Ecto neural progenitor cell (in vitro differentiated cells): Measurements from ENCODE around the gene OVCA2.
A peak's percentile ranks its signal among the peaks of the same experiment; 100 is the strongest.

Experiments used
- DNase-seq: peaks from one replicate; pipeline ENCODE4 v3.0.0-alpha.2; 2018; ENCODE audit warnings: low spot score

OVCA2 gene

DNA sequence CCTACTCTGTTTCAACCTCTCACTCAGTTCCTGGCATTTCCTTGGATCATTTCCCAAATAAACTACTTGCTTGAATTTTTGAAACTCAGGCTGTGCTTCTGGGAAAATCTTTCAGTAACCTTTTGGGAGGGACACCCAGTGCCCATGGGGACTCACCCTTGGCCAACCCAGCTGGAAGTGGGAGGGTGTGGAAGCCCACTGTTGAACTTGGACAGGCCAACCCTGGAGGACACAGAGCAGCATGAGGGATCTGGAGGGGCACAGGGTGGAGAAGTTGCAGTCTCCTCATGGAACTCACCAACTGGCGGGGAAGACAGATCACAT is 27.9 kb upstream of the OVCA2 start:
- DNase-seq = no peak

GRCh38 chr17:2015314-2015713 is 26.5 kb upstream of the OVCA2 start:
- no peak for DNase-seq

- no peak for DNase-seq
Measured at GRCh38 chr17:2016494-2016893, 25.3 kb upstream of the OVCA2 start.

DNA sequence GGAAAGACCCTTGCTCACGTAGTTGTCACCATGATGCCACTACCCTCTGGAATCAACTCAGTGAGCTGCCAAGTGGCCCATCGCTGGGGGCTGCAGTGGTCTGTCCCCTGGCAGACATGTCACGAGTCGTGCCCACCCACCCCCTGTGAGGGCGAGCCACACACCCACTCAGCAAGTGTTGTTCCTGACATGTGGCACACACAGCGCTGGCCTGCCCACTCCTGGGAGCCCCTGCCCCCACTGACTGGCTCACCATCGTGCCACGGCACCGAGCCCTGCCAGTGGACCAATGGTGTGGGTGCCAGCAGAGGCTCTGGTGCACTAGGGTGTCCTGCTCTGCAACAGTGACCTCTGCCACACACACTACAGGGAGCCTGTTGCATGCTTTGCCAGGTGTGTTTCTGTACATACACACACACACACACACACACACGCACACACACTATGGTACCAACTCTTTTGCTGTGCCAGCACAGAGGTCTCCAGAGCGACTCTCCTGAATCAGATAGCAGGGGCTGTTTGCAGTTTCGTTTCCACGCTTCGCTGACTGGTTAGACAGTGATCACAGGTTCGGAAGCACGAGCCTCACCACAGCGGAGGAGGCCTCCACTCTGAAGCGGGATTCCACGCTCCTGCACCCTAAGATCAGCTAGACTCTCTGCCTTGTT is 24.4 kb upstream of the OVCA2 start:
- no peak for DNase-seq

GRCh38 chr17:2018716-2019510 is 22.9 kb upstream of the OVCA2 start:
- no peak for DNase-seq

GRCh38 chr17:2019723-2020122 is 22.1 kb upstream of the OVCA2 start:
- no peak for DNase-seq

DNA sequence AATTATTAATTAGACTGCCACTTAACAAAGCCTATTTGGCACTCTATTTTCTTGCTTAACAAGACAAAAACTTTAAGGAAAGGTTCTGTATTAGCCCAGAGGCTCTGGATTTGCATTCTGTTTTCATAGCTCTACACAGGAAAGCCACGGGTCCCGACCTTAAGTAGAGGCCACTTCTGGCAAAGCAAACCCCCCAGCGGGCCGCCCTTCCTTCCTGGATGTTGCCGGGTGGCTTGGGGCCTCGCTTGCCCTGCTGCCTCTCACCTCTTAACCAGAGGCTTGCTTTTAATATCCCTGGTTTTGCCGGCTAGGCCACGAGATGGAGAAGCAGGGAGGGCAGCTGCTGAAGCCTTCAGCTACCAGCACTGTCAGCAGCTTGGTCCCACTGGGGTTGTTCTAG is 21.1 kb upstream of the OVCA2 start:
- no peak for DNase-seq

DNA sequence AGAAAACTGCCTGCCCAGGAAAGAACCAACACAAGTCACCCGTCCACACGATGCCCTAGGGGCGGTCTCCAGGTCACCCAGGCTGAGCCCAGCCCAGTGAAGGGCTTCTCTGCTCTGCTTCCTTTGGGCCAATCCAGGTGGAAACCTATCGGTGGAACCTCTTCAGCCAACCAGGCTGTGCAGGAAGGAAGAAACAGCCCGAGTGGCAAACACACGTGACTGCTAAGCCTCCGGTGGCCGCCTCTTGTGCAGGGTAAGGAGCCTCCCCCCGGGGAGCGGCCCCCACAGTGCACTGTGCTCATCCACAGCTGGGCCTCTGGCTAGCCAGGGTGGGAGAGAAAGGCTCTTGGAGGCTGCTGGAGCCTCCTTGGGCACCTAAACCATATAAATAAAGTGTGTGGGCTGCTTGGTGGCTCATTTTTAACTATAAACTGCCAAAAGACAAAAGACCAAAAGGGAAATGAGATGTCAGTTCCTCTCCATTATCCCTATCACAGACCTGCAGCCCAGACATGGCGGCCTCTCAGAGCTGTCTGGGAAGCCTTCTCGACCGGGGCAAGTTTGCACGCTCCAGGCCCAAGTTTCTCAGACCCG is 19.1 kb upstream of the OVCA2 start:
- DNase-seq = no peak

- no peak for DNase-seq
Measured at GRCh38 chr17:2023256-2023655, 18.6 kb upstream of the OVCA2 start.

DNA sequence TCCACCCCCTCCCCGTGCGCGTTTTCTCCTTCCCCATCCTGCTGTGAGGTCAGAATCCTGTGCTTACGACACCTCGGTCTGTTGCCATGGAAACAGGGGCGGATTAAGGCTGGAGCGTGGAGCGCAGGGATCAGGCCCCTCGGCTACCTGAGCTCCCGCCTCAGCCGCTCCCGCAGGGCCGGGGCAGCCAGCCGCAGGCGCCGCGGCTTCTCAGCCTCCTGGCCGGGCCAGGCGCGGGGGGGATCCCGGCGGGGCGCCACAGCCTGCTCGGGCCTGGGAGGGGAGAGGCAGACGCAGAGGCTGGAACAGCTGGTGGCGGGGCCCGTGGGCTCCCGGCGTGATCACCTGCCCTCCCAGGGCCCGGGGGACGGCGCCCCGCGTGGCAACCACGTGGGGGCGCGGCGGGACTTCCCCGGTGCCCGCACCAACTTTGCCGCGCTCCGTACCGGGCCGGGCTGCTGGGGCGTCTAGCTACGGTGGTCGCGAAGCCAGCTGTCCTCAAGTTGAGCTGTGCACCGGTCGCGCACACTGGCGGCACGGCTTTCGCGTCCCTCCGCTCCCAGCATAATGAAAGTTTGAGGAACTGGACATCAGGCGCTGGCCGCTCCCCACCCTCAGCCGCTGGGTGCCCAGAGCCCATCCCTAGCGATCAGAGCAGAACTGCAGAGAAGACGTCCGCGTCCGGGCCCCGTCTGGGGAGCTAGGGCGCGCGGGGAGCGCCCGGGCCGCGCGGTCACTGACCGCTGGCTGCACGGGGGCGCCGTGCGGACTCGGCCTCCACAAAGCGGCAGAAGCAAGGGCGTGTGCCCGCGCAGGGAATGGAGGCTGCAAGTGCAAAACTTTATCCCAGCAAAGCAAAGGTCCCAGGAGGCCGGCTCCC is 17.9 kb upstream of the OVCA2 start:
- DNase-seq = peak; percentile 97

GRCh38 chr17:2024572-2025219 is 17.1 kb upstream of the OVCA2 start:
- no peak for DNase-seq

DNA sequence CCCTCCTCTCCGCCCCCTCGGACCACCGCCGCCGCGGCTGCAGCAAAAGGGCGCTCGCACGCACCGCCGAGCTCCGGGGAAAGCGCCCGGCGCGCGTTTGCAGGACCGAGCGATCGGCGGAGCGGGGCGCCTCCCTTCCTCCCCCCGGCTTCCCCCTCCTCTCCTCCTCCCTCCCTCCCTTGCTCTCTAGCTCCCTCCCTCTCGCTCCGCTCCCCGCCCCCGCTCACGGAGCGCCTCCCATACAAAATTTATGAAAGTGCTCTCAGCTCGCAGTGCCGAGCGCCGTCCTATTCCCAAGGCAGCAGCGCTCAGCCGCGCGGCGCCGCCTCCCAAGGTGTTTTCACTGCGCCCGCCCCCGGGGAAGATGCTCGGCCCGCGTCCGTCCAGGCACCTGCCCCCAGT is 16.6 kb upstream of the OVCA2 start, which contains the start of gene RTN4RL1:
Gene RTN4RL1, minus strand, starts transcription at position 115 of the 402 bp plus-strand sequence. CDS start 469 bp downstream, outside the sequence.
- DNase-seq = peak; percentile 84

- DNase-seq = peak; percentile 83
Measured at GRCh38 chr17:2025622-2026309, 16.1 kb upstream of the OVCA2 start.

DNA sequence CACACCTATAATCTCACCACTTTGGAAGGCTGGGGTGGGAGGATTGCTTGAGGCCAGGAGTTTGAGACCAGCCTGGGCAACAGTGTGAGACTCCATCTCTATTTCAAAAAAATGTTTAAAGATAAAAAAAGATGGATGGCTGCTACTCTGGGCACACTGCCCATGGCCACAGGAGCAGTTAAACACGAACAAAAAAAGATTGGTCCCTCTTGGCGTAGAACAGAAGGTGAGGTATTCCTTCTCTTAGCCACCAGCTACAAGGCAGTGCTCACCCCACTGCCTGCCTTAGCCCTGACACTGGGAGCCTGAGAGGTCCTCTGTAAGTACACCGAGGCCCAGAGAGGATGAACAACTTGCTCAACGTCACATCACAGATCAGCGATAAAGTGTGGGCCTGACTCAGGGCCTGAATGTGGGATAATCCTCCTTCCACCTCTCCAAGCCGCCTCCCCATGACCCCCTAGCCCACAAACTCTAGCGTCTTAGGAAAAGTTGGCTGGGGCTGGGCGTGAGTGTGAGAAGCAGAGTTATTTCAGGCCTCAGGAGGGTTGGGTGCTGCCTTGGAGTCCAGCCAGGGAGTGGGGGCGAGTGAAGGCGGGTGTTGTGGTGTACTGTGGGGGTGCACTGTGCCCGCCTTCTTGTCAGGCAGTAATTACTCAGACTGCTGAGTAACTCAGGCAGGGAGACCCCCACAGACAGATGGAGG is 14.1 kb upstream of the OVCA2 start:
- DNase-seq = no peak

GRCh38 chr17:2028234-2028614 is 13.6 kb upstream of the OVCA2 start:
- DNase-seq = no peak

DNA sequence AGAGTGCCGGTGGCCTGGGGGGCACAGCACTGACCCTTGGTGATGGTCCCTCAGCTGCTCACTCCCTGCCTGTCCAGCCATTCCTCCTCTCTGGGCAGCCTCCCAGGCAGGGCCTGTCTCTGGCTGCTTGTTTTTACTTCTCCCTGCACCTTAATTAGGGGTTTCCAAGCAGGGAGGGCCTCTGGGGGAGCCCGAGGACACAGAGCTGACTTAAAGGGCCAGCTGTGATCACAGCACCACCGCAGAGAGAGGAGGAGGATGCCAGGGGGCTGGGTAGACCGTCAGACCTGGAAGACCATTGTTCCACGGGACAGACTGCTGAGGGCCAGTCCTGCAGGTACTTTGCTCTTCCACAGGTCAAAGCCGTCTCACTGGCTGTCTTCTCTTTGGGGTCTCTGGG is 13.1 kb upstream of the OVCA2 start:
- DNase-seq = no peak

DNA sequence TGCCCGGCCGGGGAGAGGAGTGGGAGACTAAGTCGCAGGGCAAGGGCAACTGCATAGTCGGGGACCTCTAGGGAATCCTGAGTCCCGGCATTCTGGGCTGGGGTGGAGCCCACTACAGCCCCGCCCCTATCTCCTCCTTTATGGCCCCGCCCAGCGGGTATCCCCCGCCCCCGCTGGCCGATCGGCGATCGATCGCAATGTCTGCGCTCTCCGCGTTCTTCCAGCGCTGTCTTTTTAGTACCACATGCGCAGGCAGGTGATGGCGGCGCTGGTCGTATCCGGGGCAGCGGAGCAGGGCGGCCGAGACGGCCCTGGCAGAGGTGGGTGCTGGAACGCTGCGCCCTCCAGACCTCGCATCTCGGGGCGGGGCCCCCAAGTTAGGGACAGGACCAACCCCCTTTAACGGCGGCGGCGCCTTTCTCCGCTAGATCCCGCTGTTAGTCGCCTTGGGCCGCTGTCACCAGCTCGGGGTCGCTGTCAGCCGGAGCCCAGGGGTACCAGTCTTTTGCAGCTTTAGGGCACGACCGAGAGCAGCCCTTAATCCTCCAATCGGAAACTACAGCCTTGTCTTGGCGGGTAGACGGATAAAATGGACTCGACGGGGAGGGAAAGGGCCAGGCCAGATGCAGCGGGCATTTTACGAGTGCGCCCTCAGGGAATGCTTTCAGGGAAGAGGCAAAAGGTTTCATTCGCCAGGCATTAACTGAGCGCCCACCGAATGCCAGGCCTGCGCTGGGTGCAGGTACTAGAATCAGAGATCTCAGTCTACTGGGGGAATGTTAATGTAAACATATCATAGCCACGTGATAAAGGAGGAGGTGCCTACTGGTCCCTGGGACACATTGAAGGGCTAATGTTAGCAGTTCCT is 11.7 kb upstream of the OVCA2 start, which contains the start of gene DPH1:
Gene DPH1, plus strand, starts transcription at position 243 of the 868 bp plus-strand sequence. Its CDS starts 17 bp downstream, at position 260.
- DNase-seq = peak; percentile 97

DNA sequence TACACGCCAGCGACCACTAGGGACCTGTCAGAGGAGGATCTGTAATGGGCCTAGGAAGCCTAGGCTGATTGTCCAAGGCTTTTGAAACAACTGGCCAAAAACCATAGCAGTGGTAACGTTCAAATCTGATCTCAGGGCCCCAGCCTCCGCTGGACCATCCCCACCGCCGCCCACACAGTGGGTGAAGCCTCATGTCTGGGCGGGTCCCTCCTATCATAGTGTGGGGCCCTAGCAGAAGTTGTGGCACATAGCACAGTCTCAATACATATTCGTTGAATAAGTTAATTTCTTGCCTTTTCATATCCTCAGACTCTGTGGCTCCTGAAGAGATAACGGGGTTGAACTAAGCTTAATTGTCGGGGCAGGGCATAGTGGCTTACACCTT is 11.1 kb upstream of the OVCA2 start:
- no peak for DNase-seq

DNA sequence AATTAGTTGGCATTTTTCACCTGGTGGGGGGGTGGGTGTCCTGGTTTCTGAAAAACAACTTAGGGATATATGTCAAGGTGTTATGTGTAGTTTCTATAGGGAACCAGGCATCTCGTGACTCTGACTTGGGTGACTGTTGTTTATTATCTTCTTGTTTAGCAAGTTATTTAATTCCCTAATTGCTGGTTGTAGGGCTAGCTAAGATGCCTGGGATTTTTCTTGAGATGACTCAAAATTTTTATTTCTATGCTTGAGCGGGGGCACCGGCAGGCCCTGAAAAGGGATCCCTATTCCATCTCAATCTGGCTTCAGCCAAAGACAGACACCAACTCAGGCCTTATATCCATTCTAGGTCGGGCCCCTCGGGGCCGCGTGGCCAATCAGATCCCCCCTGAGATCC is 8.7 kb upstream of the OVCA2 start:
- DNase-seq = no peak

DNA sequence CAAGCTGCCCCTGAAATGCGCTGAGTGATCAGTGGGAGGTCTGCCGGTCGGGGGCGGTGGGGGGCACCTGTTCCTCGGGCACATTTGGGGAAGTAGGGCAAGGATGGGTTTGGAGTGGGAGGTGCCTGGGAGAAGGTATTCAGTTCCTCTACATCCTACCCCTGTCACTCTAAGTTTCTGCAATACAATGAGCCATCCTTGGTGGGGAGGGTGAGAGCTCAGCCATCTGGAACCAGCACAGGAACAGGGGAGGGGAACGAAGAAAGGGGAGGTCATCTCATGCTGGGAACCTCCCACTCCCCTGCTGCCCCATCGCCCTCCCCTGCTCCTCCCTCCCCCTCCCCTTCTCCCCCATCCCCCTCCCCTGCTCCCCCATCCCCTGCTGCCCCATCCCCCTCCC is 7.7 kb upstream of the OVCA2 start:
- DNase-seq = no peak
